NCI-H2196 (cell line): ENCODE measurements around the gene TP53BP2.
A peak's percentile ranks its signal among the peaks of the same experiment; 100 is the strongest.

ENCODE experiments used
- DNase-seq: peaks from one replicate; lab custom pipeline; 2025; ENCODE audit not compliant: unreplicated experiment; lab: John Stamatoyannopoulos, UW

The TP53BP2 gene

DNA sequence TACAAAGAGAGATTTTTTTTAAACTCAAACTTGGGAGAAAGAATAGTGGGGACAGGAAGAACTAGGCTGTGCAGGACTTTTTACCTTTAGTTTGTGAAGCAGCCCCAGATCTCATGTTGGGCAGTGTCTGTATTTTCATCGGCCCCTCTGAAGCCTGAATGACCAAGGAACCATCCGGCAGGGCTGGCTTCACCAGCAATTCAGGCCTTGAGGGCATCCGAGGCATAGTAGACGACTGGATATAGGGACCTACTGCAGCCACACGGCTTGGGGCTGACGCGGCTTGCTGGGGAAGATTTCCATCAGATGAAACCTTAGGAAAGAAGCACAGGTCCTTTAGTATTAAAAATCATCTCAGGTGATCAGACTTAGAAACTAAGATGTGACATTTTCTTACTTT, 43.7 kb downstream of the TP53BP2 start:
- no peak for DNase-seq

DNA sequence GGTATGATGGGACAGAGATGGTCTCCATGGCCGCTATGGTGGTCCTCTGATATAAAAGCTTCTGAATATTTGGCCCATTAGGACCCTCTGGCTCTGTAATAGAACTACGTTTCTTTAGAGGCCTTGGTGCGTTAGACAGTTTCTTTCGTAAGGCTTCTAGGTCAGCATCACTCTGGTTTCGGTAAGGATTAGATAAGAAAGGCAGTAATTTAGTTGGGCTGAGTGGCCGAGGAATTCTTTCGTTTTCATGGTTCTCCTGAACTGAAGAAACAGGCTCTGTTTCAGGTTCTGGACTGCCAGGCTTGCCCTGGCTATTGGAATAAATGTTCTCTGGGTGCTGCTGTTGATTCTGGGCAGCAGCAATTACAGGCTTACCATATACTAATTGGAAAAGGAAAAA, 49.5 kb downstream of the TP53BP2 start:
- DNase-seq = no peak

GRCh38 chr1:223794136-223794880, 51.4 kb downstream of the TP53BP2 start:
- DNase-seq = no peak

GRCh38 chr1:223793716-223794115, 52.0 kb downstream of the TP53BP2 start:
- no peak for DNase-seq

- DNase-seq = no peak
Measured at GRCh38 chr1:223792046-223792445, 53.7 kb downstream of the TP53BP2 start.

DNA sequence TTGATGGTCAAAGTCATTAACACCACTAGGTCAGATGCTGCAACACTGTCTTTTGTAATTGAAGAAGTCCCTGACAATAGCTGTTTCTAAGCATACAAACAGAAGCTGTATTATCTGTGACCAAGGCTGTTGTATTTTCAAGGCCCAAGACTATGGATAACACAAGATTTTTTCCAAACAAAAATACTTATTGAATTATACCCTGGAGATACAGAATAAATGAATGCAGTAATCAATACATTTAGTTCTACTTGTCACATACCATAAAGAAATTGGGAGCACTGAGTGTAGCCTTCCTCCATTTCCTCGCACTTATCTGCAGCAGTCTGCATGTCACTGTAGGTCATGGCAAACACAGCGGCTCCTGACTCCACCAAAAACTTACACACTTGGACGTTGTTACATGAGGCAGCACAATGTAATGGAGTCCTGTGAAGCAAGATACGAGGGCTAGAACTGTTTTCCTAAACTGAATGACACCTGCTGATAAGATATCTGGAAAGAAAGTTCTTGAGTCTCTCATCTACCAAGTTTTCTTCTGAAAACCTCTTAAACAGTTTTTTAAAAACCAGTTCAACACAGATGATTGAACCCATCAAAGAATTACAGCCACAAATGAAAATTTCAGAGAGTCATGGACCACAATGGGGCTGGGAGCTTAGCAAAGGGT, 56.9 kb downstream of the TP53BP2 start:
- no peak for DNase-seq

DNA sequence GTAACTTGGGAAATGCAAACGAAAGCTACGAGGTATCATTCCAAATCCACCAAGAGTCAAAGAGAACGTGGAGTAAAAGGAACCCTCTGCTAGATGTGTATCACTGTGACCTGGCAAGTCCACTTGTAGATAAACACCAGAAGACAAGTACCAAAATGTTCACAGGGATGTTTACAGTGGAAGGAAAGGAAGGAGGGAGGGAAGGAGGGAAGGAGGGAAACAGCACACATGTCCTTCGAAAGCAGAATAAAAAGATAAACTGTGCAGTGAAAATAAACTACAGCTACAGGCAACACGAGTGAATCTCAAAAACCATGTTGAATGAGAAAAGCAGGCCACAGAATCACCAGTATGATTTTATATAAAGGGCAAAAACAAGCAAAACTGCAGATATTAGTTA, 59.9 kb downstream of the TP53BP2 start:
- DNase-seq = no peak

GRCh38 chr1:223784541-223784940, 61.2 kb downstream of the TP53BP2 start:
- no peak for DNase-seq

DNA sequence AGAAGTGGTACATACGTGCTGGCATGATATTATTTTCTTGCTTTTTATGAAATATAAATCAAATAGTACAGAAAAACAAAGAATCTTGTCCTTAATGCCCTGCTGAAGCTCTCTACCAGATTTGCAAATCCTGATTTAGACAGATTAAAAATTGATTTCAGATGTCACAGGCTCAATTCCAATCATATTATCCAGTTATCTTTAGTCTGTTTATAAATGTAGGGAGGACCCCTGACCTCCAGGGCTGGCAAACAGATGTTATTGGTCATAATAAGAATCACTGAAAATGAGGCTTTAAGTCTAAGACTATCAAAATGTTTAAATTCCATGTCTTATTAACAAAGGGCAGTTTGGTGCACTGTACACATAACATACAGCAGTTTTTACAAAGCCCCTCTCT, 62.1 kb downstream of the TP53BP2 start:
- no peak for DNase-seq

GRCh38 chr1:223780949-223781348, 64.8 kb downstream of the TP53BP2 start:
- DNase-seq = no peak

DNA sequence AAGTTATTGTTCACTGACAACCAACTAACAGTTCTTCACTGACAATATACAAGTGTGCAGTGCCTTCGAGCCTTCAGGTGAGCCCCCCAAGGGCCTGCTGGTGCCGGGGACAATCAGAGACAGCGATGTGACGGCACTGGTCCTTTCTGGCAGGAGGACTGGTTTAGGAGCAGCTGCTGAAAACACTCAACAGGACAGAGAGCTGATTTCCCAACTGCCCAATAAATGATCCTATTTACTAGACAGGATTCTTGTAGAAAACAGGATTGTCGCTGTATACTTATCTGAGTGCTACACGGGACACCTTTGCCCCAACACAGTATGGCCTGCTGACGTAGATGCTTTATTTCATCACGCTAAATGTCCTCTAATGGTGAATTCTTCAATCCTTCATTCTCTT, 65.4 kb downstream of the TP53BP2 start:
- DNase-seq = no peak

- no peak for DNase-seq
Measured at GRCh38 chr1:223776826-223777454, 68.8 kb downstream of the TP53BP2 start.

DNA sequence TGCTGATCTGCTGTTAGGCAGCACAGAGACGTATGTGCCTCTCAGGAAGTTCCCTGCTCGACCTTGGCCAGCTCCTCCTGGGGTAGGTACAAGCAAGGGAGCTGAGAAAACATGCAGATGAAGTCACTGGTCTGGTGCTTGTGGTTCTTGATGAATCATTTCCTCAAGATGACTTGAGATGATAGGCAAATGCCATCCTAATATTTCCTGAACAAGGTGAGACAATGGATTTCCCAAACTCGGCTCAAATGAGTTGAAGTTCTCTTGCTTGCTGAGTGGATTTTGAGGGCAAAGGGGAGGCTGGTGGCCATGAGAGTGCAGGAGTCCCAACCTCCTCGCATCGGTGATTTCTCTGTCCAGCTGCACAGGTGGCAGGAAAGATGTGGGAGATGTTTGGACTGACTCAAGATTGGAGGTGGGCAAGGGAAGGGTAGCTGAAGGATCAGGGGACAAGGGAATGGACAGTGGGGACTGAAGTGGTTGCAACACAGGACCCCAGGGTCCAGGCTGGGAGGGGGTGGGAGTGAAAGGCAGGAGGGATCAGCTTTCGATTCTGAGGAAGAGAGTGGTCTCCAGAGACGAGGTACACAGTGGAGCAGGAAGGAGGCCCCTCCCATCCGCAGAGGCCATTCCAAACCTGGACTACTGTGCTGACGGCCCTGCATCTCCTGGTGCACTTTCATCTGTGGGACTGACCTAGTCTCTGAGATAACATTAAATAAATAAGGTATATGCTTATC, 69.5 kb downstream of the TP53BP2 start:
- DNase-seq = no peak

GRCh38 chr1:223775711-223776074, 70.1 kb downstream of the TP53BP2 start:
- DNase-seq = no peak

DNA sequence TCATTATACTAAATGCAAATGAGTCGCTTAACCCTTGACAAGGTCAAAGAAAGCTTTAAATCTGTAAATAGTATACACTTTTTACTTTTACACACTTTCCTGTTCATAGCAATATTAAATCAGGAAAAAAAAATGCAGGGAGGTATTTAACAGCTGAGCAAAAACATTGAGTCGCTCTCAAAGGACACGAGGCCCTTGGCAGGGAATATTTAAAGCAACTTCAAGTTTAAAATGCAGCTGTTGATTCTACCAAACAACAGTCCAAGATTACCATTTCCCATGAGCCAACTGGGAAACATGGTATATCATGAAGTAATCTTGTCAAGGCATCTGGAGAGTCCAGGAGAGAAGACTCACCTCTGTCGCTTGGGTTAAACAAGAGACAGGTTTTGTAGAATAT, 70.7 kb downstream of the TP53BP2 start:
- DNase-seq = no peak

- no peak for DNase-seq
Measured at GRCh38 chr1:223774134-223774814, 71.5 kb downstream of the TP53BP2 start.

DNA sequence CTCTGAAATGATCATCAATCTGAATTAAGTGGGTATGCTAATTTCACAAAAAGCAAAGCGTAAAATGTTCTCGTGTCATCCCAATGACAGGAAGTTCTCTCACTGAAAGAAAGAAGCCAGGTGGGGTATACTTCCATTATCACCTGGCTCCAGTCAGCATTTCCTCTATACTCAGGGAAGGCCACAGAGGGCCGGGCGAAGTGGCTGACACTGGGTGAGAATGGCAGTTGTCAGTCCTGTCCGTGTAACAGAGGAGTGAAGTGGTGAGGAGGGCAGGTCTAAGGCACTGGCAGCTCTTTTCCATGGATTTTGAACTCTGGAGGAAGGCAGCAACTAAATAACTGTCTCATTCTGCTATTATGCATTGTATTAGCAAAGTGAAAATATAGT, 73.0 kb downstream of the TP53BP2 start:
- no peak for DNase-seq

- peak; percentile 13 for DNase-seq
Measured at GRCh38 chr1:223771814-223772770, 73.7 kb downstream of the TP53BP2 start.

DNA sequence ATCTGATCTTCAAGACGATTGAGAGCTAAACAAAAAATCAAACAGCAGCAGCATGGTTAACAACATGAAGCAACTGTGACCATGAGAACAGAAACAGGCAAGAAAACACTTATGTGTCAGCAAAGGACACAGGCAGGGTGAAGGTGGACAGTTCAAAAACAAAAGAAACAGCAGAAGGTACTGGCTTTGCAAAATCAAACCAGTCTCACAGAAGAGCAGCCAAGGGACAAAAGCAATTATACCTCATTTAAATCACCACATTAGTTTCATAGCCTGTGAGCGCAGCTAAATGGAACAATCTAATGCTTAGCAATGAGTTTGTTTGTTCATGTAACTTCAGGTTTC, 74.3 kb downstream of the TP53BP2 start:
- DNase-seq = no peak
